Measurements from ENCODE around the gene TPM1. TPM values are rescaled to one million over a fixed set of nuclear protein-coding genes. Genes with fewer than 3 reads are reported as not detected.

Gene TPM1
- total RNA-seq, 1 donor from 2014 or later = 67.5 TPM

- H3K27ac Mint-ChIP-seq (ENCODE audit: unreplicated experiment) = no peak overlapping the region
- peaks cover 16% of the 10 kb centered on the region for H3K27me3 Mint-ChIP-seq (ENCODE audit: low read depth)
- H3K4me3 Mint-ChIP-seq = peak overlapping the region; percentile 57
- peaks cover 65% of the 10 kb centered on the region for H3K4me1 Mint-ChIP-seq
- no peak for DNase-seq (ENCODE audit: low read depth, low spot score)
- no peak for TF ChIP-seq CTCF (conservative IDR thresholded peaks at IDR 0.05)
- H3K36me3 Mint-ChIP-seq (ENCODE audit: low read depth) = no peaks in the 10 kb centered on the region
- no peaks in the 10 kb centered on the region for H3K9me3 Mint-ChIP-seq
Measured at GRCh38 chr15:63052077-63052841, 9.7 kb downstream of the TPM1 start.

- H3K27me3 Mint-ChIP-seq (ENCODE audit: low read depth) = peaks cover 8% of the 10 kb centered on the region
- H3K4me1 Mint-ChIP-seq = peaks cover 58% of the 10 kb centered on the region
- H3K27ac Mint-ChIP-seq (ENCODE audit: unreplicated experiment) = peak overlapping the region; percentile 75
- no peaks in the 10 kb centered on the region for H3K9me3 Mint-ChIP-seq
- peaks cover 3% of the 10 kb centered on the region for H3K36me3 Mint-ChIP-seq (ENCODE audit: low read depth)
- DNase-seq (ENCODE audit: low read depth, low spot score) = no peak
- peak overlapping the region; percentile 72 for H3K4me3 Mint-ChIP-seq
- no peak for TF ChIP-seq CTCF (conservative IDR thresholded peaks at IDR 0.05)
Measured at GRCh38 chr15:63052961-63053698, 10.6 kb downstream of the TPM1 start.

GRCh38 chr15:63054281-63054683 is 11.7 kb downstream of the TPM1 start:
- Mint-ChIP-seq H3K36me3 (ENCODE audit: low read depth) (peaks cover 5% of the 10 kb centered on the region), H3K4me1 (peaks cover 52% of the 10 kb centered on the region), H3K9me3 (no peaks in the 10 kb centered on the region), H3K4me3 (no peak overlapping the region), H3K27me3 (ENCODE audit: low read depth) (peaks cover 3% of the 10 kb centered on the region), H3K27ac (ENCODE audit: unreplicated experiment) (no peak overlapping the region)
- no peak for DNase-seq (ENCODE audit: low read depth, low spot score)
- TF ChIP-seq CTCF (conservative IDR thresholded peaks at IDR 0.05) = no peak

- Mint-ChIP-seq H3K4me1 (peaks cover 45% of the 10 kb centered on the region), H3K9me3 (no peaks in the 10 kb centered on the region), H3K36me3 (ENCODE audit: low read depth) (peaks cover 5% of the 10 kb centered on the region), H3K4me3 (peak overlapping the region; percentile 9), H3K27me3 (ENCODE audit: low read depth) (no peaks in the 10 kb centered on the region), H3K27ac (ENCODE audit: unreplicated experiment) (no peak overlapping the region)
- no peak for DNase-seq (ENCODE audit: low read depth, low spot score)
- TF ChIP-seq CTCF (conservative IDR thresholded peaks at IDR 0.05) = no peak
Measured at GRCh38 chr15:63054985-63055384, 12.4 kb downstream of the TPM1 start.

- H3K36me3 Mint-ChIP-seq (ENCODE audit: low read depth) = peaks cover 9% of the 10 kb centered on the region
- H3K27ac Mint-ChIP-seq (ENCODE audit: unreplicated experiment) = no peak overlapping the region
- TF ChIP-seq CTCF (conservative IDR thresholded peaks at IDR 0.05) = no peak
- no peak for DNase-seq (ENCODE audit: low read depth, low spot score)
- H3K4me3 Mint-ChIP-seq = no peak overlapping the region
- no peaks in the 10 kb centered on the region for H3K9me3 Mint-ChIP-seq
- H3K27me3 Mint-ChIP-seq (ENCODE audit: low read depth) = no peaks in the 10 kb centered on the region
- peaks cover 31% of the 10 kb centered on the region for H3K4me1 Mint-ChIP-seq
Measured at GRCh38 chr15:63056829-63057228, 14.3 kb downstream of the TPM1 start.
